WTC11 (cell line): Measurements from ENCODE around the gene PPIB. TPM values are rescaled to one million over a fixed set of nuclear protein-coding genes. Genes with fewer than 3 reads are reported as not detected.

ENCODE experiments used
- ATAC-seq: fragments of 200-7000 bp; cut with Tn5 transposase; 2 replicates; pipeline ENCODE4 v1.10.0; 2021; ENCODE audit warnings: mild to moderate bottlenecking, moderate library complexity
- CTCF ChIA-PET: fragments of 300-600 bp; sonication (Branson Sonifier 250); formaldehyde crosslinking; loops from one replicate; lab custom pipeline; 2021; ENCODE audit warnings: antibody characterized with exemption; lab: Charles Lee
- POLR2A ChIA-PET: fragments of 350-600 bp; sonication (Branson Sonifier 250); formaldehyde crosslinking; loops from one replicate; lab custom pipeline; 2021; ENCODE audit warnings: antibody characterized with exemption; lab: Charles Lee
- DNase-seq: peaks from one replicate; pipeline ENCODE4 v3.0.0; 2021; ENCODE audit warnings: low spot score
- H3K27ac Mint-ChIP-seq: 2 replicates; pipeline ENCODE4 v1.8.0; 2021; ENCODE audit warnings: mixed read lengths
- H3K27me3 Mint-ChIP-seq: 2 replicates; pipeline ENCODE4 v1.8.0; 2021; ENCODE audit warnings: low read depth, mild to moderate bottlenecking, moderate library complexity, mixed read lengths
- H3K36me3 Mint-ChIP-seq: 2 replicates; pipeline ENCODE4 v1.8.0; 2021; ENCODE audit warnings: mixed read lengths
- H3K4me1 Mint-ChIP-seq: 2 replicates; pipeline ENCODE4 v1.8.0; 2022; ENCODE audit warnings: mixed read lengths
- H3K4me3 Mint-ChIP-seq: 2 replicates; pipeline ENCODE4 v1.8.0; 2021; ENCODE audit warnings: mild to moderate bottlenecking, moderate library complexity, mixed read lengths
- H3K9me3 Mint-ChIP-seq: 2 replicates; pipeline ENCODE4 v1.8.0; 2021; ENCODE audit warnings: mixed read lengths
- ELF4 ChIP-seq: sonication (generic); formaldehyde crosslinking; IDR thresholded peaks from 2 replicates; pipeline ENCODE4 v1.8.1; 2022; ENCODE audit warnings: low read depth, mild to moderate bottlenecking, moderate library complexity, missing genetic modification reagents
- ESRRA ChIP-seq: sonication (generic); formaldehyde crosslinking; IDR thresholded peaks from 2 replicates; pipeline ENCODE4 v1.8.1; 2022; ENCODE audit warnings: mild to moderate bottlenecking, missing genetic modification reagents, borderline replicate concordance
- GTF2I ChIP-seq: fragments of 250-450 bp; sonication (Bioruptor Pico); conservative IDR thresholded peaks from 2 replicates; pipeline ENCODE4 v1.4.0; 2021; ENCODE audit warnings: mild to moderate bottlenecking
- NFATC4 ChIP-seq: fragments of 250-450 bp; sonication (Bioruptor Pico); IDR thresholded peaks from 2 replicates; pipeline ENCODE4 v1.9.0; 2021; ENCODE audit warnings: mild to moderate bottlenecking
- NFYB ChIP-seq: sonication (generic); formaldehyde crosslinking; conservative IDR thresholded peaks from 2 replicates; pipeline ENCODE4 v1.8.0; 2022; ENCODE audit warnings: low read depth, missing genetic modification reagents
- NR1H2 ChIP-seq: sonication (generic); formaldehyde crosslinking; IDR thresholded peaks from 2 replicates; pipeline ENCODE4 v1.9.0; 2021; ENCODE audit warnings: mild to moderate bottlenecking, moderate library complexity, missing genetic modification reagents
- NR3C1 ChIP-seq: sonication (generic); formaldehyde crosslinking; conservative IDR thresholded peaks from 2 replicates; pipeline ENCODE4 v1.8.1; 2023; ENCODE audit warnings: low read depth, mild to moderate bottlenecking, missing genetic modification reagents
- PREB ChIP-seq: sonication (generic); formaldehyde crosslinking; IDR thresholded peaks from 2 replicates; pipeline ENCODE4 v1.8.1; 2022; ENCODE audit warnings: mild to moderate bottlenecking, missing genetic modification reagents, moderate library complexity, borderline replicate concordance
- ZNF138 ChIP-seq: sonication (generic); formaldehyde crosslinking; conservative IDR thresholded peaks from 2 replicates; pipeline ENCODE4 v1.8.1; 2022; ENCODE audit warnings: mild to moderate bottlenecking, moderate library complexity, missing genetic modification reagents
- ZNF219 ChIP-seq: sonication (generic); formaldehyde crosslinking; IDR thresholded peaks from 2 replicates; pipeline ENCODE4 v1.8.0; 2023; ENCODE audit warnings: missing genetic modification reagents, mild to moderate bottlenecking, borderline replicate concordance
- ZNF232 ChIP-seq: sonication (generic); formaldehyde crosslinking; IDR thresholded peaks from 2 replicates; pipeline ENCODE4 v1.8.0; 2022; ENCODE audit warnings: mild to moderate bottlenecking, missing genetic modification reagents
- ZSCAN18 ChIP-seq: fragments of 250-450 bp; sonication (Bioruptor Pico); IDR thresholded peaks from 2 replicates; pipeline ENCODE4 v2.1.2; 2022; ENCODE audit warnings: mild to moderate bottlenecking, moderate library complexity
- total RNA-seq: library from RNA; stranded (reverse); gene quantifications from 3 replicates; pipeline ENCODE4 v1.2.3, GENCODE V29; 2021
- TF ChIP-seq, protein P1 (sequence below): sonication (generic); formaldehyde crosslinking; IDR thresholded peaks from 2 replicates; pipeline ENCODE4 v1.8.0; 2023; ENCODE audit warnings: mild to moderate bottlenecking, missing genetic modification reagents
- TF ChIP-seq, protein P2 (sequence below): sonication (generic); formaldehyde crosslinking; IDR thresholded peaks from 2 replicates; pipeline ENCODE4 v1.8.0; 2022; ENCODE audit warnings: missing genetic modification reagents
- TF ChIP-seq, protein P3 (sequence below): fragments of 200-600 bp; IDR thresholded peaks from 2 replicates; pipeline ENCODE4 v1.8.0; 2022; ENCODE audit warnings: antibody characterized with exemption
- TF ChIP-seq, protein P4 (sequence below): sonication (generic); formaldehyde crosslinking; IDR thresholded peaks from 2 replicates; pipeline ENCODE4 v1.8.1; 2023; ENCODE audit warnings: mild to moderate bottlenecking, missing genetic modification reagents

PPIB gene
- total RNA-seq, 1 experiment from 2014 or later, result 485 TPM

GRCh38 chr15:64156652-64157331, 6.0 kb downstream of the PPIB start (continued):
- TF ChIP-seq PREB (CRISPR knock-in tag) (no peak), NFYB (no peak), GTF2I (CRISPR knock-in tag) (no peak)
- TF ChIP-seq, protein P1, sequence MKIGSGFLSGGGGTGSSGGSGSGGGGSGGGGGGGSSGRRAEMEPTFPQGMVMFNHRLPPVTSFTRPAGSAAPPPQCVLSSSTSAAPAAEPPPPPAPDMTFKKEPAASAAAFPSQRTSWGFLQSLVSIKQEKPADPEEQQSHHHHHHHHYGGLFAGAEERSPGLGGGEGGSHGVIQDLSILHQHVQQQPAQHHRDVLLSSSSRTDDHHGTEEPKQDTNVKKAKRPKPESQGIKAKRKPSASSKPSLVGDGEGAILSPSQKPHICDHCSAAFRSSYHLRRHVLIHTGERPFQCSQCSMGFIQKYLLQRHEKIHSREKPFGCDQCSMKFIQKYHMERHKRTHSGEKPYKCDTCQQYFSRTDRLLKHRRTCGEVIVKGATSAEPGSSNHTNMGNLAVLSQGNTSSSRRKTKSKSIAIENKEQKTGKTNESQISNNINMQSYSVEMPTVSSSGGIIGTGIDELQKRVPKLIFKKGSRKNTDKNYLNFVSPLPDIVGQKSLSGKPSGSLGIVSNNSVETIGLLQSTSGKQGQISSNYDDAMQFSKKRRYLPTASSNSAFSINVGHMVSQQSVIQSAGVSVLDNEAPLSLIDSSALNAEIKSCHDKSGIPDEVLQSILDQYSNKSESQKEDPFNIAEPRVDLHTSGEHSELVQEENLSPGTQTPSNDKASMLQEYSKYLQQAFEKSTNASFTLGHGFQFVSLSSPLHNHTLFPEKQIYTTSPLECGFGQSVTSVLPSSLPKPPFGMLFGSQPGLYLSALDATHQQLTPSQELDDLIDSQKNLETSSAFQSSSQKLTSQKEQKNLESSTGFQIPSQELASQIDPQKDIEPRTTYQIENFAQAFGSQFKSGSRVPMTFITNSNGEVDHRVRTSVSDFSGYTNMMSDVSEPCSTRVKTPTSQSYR (CRISPR knock-in tag), result no peak

- ATAC-seq, result no peak
- Mint-ChIP-seq H3K36me3 (peaks cover 52% of the 10 kb centered on the region), H3K27me3 (peaks cover 14% of the 10 kb centered on the region), H3K4me1 (peaks cover 12% of the 10 kb centered on the region), H3K27ac (no peak overlapping the region), H3K4me3 (no peak overlapping the region), H3K9me3 (no peaks in the 10 kb centered on the region)
- no peak for DNase-seq
- TF ChIP-seq ZNF138 (CRISPR knock-in tag) (no peak), ESRRA (CRISPR knock-in tag) (no peak), NR1H2 (CRISPR knock-in tag) (no peak), NR3C1 (CRISPR knock-in tag) (no peak), ZNF232 (CRISPR knock-in tag) (no peak), ZSCAN18 (CRISPR knock-in tag) (no peak), NFATC4 (CRISPR knock-in tag) (no peak), ZNF219 (no peak), ELF4 (CRISPR knock-in tag) (no peak)
- TF ChIP-seq, protein P2, sequence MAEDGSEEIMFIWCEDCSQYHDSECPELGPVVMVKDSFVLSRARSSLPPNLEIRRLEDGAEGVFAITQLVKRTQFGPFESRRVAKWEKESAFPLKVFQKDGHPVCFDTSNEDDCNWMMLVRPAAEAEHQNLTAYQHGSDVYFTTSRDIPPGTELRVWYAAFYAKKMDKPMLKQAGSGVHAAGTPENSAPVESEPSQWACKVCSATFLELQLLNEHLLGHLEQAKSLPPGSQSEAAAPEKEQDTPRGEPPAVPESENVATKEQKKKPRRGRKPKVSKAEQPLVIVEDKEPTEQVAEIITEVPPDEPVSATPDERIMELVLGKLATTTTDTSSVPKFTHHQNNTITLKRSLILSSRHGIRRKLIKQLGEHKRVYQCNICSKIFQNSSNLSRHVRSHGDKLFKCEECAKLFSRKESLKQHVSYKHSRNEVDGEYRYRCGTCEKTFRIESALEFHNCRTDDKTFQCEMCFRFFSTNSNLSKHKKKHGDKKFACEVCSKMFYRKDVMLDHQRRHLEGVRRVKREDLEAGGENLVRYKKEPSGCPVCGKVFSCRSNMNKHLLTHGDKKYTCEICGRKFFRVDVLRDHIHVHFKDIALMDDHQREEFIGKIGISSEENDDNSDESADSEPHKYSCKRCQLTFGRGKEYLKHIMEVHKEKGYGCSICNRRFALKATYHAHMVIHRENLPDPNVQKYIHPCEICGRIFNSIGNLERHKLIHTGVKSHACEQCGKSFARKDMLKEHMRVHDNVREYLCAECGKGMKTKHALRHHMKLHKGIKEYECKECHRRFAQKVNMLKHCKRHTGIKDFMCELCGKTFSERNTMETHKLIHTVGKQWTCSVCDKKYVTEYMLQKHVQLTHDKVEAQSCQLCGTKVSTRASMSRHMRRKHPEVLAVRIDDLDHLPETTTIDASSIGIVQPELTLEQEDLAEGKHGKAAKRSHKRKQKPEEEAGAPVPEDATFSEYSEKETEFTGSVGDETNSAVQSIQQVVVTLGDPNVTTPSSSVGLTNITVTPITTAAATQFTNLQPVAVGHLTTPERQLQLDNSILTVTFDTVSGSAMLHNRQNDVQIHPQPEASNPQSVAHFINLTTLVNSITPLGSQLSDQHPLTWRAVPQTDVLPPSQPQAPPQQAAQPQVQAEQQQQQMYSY (CRISPR knock-in tag), result no peak
- TF ChIP-seq, protein P3, sequence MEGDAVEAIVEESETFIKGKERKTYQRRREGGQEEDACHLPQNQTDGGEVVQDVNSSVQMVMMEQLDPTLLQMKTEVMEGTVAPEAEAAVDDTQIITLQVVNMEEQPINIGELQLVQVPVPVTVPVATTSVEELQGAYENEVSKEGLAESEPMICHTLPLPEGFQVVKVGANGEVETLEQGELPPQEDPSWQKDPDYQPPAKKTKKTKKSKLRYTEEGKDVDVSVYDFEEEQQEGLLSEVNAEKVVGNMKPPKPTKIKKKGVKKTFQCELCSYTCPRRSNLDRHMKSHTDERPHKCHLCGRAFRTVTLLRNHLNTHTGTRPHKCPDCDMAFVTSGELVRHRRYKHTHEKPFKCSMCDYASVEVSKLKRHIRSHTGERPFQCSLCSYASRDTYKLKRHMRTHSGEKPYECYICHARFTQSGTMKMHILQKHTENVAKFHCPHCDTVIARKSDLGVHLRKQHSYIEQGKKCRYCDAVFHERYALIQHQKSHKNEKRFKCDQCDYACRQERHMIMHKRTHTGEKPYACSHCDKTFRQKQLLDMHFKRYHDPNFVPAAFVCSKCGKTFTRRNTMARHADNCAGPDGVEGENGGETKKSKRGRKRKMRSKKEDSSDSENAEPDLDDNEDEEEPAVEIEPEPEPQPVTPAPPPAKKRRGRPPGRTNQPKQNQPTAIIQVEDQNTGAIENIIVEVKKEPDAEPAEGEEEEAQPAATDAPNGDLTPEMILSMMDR, result no peak
- TF ChIP-seq, protein P4, sequence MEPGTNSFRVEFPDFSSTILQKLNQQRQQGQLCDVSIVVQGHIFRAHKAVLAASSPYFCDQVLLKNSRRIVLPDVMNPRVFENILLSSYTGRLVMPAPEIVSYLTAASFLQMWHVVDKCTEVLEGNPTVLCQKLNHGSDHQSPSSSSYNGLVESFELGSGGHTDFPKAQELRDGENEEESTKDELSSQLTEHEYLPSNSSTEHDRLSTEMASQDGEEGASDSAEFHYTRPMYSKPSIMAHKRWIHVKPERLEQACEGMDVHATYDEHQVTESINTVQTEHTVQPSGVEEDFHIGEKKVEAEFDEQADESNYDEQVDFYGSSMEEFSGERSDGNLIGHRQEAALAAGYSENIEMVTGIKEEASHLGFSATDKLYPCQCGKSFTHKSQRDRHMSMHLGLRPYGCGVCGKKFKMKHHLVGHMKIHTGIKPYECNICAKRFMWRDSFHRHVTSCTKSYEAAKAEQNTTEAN (CRISPR knock-in tag), result no peak
- POLR2A ChIA-PET, result interaction anchor here (0.7 kb wide), 1 partner anchor 314 kb away, joined by 5 read pairs; no protein-coding TSS in a partner anchor
- CTCF ChIA-PET, result no interaction called here
These were observed 6.8 kb downstream of the PPIB start for GRCh38 chr15:64155802-64156651.
